ENCODE measurements around the gene GPS2.

GPS2 gene

DNA sequence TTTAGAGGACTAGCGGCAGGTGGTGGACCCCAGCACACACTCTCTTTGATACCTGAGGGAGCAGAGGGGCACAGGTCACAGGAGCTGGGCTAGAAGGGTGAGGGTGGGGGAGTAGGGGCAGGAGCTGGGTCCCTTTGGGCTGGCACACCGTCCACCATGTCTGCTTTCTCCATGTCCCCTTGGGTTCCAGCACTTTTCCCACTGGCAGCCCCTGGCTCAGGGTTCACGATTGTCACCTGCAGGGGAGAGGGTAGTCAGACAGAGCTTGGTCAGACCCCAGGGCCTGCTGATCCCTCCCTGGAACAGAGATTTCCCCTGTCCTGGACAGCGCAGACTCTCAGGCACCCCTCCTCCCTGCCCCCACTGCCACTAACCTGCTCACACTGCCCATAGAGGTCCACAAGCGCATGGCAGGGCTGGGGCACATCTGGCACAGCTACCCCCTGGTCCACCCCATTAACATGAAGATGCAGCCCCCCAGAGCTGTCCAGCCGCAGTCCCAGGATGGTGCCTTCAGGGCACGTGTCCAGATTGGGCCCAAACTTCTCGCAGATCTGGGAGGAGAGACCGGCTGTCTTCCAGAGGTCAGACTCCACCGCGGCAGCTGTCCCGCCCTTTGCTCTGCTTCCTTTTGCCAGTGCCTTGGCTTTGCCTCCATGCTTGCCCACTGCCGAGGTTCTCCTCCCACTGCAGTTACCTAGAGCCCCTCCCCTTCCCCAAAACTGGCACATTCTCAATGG is 3.1 kb upstream of the GPS2 start:
- DNase-seq (ENCODE audit: low spot score) (no peak), FAIRE-seq (no peak)

DNA sequence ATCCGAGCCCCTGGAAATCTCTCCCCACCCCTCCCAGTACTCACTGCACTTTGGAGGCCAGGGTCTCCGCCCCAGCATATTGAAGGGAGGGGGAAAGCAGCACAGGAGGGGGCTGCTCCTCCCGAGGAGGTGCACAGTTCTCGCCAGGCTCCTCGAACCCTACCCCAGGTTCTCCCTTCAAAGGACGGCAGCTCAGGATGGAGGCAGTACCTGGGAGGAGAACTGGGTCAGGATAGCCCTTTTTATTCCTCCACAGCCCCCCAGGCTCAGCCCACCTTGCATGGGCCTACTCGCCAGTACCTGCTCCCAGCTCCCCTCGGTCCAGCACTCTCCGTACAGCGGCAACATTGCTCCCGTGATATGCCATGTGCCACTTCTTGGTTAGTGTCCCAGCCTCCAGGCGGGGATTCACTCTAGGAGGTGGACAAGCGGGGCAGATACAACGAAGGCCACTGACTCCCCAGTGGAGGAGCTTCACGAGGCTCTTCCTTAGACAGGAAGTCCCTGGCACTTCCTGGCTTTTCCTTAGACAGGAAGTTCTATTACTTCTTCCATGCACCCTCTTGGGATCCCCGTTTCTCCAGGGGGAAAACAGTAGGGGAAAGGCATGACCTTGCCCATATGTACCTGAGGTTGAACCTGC is 2.1 kb upstream of the GPS2 start:
- DNase-seq (ENCODE audit: low spot score): no peak
- FAIRE-seq: no peak

DNA sequence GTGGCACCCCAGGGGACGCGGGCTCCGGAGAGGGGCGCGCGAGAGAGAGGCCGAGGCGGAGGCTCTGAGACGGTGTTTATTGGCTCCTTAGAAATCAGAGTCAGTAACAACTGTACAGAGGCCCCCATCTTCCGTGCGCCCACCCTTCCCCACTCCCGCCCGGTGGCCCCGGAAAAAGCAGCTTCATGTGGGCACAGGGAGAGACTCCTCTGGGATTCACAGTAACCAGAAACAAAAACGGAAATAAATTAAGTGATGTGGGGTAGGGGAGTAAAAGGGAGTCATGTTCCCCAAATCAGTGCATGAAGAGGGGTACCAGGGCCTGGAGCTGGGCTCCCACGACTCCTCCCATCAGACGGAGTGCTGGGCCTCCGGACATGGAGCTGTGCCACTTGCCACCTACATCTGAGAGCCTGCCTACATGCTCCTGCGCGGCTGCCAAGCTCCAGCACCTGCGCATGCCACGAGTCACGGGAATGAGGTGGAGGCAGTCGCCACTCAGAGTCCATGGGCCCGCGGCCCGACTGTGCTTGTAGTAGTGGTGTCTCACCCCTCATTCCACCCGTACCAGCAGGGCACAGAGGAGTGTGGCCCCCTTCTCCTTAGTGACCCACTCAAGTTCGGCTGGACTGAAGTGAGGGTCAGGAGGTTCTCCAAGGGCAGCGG is 543 bp upstream of the GPS2 start:
- DNase-seq (ENCODE audit: low spot score) (no peak), FAIRE-seq (no peak)

DNA sequence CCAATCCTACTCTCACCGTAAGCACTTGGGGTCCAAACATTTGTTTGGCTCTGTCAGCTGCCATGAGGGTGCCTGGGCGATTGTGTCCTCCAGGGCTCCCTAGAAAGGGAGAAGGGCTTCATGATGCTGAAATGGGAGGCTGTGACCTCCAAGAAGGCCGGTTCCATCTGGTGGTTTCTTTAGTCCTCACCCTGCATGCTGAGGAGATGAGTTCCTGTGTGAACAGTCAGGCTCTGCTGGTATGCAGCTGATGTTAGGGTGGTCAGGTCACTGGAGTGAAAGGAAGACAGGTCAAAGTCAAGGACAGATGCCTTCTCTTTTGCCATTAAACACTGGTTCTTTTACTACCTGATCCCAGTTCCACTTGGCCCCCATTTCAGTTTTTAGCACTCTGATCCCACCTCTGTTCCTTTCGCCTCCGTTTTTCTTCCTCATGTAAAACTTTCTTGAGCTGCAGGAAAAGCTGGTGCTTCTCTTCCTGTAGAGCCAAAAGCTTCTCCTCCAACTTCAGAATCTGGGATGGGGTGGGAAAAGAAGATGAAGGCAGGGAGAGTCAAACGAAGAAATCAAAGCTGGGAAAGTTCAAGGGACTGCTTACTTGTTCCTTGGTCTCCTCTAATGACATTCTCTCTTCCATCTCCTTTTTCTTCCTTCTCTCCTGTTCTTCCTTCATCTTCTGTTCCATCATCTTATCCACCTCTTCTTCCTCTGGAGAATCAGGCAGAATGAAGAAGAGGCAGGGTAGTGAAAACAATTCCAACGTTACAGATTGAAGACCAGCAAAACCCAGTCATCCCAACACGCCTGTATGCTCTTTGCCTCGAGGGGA is 1.1 kb downstream of the GPS2 start:
- FAIRE-seq: no peak
- DNase-seq (ENCODE audit: low spot score): no peak

DNA sequence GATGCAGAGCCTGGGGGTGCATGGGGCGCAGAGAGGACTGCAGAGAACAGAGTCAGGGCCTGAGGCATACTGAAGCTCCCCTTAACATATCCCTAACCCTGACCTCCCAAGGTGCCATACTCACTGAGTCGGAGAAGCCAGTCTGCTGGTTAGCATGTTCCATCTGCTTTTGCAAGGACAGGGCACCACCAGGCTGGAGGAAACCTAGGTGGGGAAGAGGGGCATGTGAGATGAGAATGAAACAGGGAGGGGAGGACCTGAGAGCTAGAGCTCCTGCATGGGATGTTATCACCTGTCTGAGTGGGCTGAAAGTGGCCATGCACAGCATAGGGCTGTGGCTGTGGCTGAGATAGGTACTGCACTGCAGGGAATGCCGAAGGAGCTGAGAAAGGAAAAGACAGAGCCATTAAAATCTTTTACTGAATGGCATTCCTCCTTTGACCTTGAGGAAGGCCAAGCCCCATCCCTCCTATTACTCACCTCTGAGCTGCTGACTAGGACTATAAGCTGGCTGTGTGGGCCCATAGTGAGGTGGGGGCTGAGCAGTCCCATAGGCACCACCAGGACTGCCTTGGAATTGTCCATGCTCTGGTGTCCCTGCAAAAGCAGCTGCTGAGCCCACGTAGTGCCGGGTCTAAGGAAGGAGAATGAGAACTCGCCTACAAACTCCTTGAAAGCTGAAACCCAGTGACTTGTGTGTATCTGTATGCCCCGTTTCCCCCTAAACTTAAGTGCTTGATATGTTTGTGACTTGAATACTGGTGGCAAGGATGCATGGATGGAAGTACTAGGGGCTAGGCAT is 1.9 kb downstream of the GPS2 start:
- no peak for DNase-seq (ENCODE audit: low spot score)
- no peak for FAIRE-seq

DNA sequence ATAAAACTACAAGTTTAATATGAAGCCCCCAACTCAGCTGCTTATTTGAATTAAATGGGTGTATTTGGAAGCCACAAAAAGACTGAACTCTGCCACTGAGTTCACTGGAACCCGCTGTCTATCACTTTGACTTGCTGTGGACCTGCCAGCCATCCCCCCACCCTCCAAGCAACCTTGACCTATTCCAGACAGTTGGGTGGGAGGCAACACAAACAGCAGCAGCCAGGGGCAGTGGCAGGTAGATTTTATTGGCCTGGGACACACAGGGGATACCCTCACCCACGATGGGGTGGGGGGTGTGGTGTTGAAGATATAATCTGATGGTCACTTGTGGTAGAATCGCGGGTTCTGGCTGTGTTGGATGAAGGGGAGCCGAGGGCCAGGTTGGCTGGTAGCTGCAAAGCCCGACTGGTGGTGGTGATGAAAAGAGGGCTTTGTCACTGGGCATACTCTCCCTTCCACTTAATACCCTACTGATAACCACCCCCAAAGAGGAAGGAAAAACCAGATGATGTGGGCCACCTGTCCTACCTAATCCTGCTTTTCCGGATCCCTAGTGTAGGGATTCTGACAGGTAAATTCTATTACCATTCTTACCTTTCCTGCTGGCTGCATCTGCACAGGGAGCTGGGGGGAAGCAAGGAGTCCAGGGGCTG is 2.6 kb downstream of the GPS2 start:
- FAIRE-seq (no peak), DNase-seq (ENCODE audit: low spot score) (no peak)

DNA sequence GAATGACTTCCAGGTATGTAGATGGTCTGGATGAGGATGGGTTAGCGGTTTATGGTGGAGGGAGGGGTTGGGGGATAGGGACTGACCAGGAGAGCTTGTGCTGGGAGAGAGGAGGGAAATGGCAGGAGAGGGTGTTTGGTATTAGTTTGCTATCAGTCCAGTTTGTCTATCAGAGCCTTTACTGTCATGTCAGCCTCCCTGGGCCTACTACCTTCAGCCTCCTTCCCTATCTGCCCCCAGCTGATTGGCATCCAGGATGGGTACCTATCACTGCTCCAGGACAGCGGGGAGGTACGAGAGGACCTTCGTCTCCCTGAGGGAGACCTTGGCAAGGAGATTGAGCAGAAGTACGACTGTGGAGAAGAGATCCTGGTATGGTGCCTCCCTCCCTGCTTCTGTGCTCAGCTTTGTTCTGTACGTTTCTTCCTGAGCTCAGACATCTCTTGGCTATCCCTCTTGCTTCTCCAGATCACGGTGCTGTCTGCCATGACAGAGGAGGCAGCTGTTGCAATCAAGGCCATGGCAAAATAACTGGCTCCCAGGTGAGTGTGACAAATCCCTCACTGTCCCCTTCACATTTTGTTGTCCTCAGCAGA is 4.0 kb downstream of the GPS2 start:
- no peak for FAIRE-seq
- DNase-seq (ENCODE audit: low spot score): no peak

DNA sequence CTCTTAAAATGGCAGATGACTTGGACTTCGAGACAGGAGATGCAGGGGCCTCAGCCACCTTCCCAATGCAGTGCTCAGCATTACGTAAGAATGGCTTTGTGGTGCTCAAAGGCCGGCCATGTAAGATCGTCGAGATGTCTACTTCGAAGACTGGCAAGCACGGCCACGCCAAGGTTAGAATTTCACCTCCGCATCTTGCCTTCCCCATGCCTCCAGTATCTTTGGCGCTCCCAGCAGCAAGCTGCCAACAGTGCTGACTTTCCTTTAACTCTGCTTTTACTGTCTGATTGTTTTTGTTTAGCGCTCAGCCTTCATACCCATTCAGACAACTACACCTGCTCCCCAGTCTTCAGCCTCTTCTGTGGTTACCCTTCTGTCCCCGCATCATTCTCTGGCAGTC is 5.5 kb downstream of the GPS2 start:
- no peak for FAIRE-seq
- no peak for DNase-seq (ENCODE audit: low spot score)

DNA sequence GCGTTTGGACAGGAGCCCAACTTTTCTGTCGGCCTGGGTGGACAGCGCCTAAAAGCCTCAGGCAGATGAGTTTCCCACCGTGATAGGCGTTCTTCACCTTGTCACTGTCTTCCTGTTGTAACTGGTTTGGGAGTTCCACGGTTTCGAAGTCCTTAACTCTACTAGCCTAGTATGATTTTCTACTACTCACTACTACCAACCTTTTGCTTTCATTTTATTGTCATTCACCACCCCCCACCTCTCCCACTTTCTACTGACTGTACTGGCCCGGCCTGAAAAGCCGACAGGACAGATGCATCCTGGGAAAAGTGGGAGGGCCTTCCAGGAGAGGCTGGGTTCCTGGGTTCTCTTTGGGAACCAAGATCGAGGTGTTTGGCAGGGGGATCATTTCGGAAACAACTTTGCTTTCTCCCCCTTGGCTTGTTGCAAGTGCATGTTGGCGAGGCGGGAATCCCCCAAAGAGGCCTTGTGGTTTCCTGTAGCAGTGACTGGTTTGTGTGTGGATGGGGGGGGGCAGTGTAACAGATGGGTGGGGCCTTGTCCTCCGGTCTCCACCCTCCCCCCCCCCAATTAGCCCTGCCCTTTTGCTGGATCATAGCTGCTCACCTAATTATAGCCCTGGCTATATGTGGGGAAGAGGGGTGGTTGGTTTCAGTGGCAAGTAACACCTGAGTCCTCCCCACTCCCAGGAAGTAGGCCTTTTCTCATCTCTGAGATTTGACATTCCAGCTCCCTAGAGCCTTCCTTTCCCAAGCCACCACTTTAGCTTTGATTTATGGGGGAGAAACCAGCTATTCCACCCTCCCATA is 6.3 kb downstream of the GPS2 start:
- FAIRE-seq: no peak
- peak; percentile 67 for DNase-seq (ENCODE audit: low spot score)

DNA sequence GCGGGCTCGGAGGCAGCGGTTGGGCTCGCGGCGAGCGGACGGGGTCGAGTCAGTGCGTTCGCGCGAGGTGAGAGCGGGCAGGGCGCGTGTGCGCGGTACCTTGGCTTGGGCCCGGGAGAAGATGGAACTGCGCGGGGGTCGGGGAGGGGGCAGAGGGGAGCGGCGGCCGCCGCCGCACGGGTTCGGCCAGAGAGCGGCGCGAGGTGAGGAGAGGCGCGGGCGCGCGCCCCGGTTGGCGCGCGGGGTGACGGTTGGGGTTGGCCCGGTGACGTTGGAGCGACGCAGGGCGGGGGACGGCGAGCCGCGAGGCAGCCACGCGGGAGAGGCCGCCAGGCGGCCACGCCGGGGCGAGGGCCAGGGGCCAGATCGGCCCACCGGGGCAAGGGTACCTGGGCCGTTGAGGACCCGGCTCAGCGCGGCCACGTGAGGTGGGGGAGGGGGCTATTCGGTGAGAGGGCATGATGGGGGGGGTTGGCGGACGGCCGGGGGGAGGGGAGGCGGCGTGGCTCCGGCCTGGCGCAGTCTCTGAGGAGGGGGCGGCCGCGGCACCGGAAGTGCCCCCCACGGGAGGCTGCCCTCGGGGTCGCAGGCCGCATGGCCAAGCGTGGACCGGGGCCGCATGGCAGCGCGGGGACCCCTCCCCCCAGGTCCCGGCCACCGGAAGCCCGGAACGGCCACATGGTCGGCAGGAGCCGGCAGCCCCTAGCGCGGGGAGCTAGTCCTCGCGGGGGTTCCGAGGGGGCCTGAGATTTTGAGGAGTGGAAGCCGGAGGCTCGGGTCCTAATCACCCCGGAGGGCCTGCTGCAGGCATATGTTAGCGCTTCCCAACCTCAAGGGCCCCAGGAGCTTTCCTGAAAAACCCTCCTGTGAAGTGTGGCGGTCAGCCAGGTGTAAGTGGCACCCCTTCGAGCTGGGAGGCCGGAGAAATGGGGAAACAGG is 7.2 kb downstream of the GPS2 start:
- DNase-seq (ENCODE audit: low spot score) (peak; percentile 26), FAIRE-seq (no peak)

DNA sequence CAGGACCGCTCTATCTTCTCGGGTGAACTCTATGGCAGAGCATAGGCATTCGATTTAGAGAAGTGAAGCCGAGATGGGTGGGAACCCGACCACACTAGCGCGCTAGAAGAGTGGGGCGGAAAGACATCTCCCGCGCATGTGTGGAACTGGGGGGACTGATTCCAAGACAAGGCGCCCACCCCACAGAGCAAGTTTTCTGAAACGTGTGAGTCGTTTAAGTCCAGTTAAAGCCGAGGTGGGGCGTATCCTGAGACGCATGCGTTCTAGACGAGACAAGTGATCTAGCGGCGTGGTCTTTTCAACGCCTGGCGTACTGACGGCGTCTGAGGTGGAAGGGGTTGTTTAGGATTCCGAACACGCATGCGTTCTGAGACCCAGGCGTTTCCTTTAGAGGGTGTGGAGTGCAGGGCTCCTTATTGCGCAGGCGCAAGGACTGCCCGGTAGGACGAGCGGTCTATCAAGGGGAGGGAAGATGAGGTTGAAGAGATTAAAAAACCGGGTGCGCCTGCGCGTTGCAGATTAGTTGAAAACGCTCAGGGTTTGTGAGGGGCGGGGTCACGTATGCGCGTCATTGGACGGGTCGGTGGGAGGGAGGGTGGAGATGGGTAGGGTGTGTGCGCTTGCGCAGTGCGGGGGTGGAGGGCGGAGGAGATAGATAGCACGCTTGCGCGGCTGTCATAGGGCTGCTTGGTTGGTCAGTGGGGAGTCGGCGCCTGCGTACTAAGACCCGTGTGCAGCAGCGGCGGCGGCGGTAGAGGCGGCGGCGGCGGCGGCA is 8.1 kb downstream of the GPS2 start, which contains the start of gene EIF5A:
TSS of gene EIF5A (plus strand) at position 718 of the 775 bp plus-strand sequence. CDS start 2,008 bp downstream, outside the sequence.
- peak; percentile 93 for FAIRE-seq

DNA sequence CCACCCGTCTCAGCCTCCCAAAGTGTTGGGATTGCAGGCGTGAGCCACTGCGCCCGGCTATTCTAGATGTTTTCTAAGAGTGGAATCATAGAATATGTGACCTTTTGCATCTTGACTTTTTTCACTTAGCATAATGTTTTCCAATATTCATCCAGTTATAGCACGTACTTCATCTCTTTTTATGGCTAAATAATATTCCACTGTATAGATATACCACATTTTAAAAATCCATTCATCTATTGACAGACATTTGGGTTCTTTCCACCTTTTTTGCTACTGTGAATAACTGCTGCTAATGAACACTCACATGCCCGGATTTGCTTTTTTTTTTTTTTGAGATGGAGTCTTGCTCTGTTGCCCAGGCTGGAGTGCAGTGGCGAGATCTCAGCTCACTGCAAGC is 11.0 kb downstream of the GPS2 start:
- FAIRE-seq (no peak), DNase-seq (ENCODE audit: low spot score) (no peak)

More for the DNA sequence above, 8.1 kb downstream of the GPS2 start, which contains the start of gene EIF5A:
- DNase-seq (ENCODE audit: low spot score): peak; percentile 94

DNA sequence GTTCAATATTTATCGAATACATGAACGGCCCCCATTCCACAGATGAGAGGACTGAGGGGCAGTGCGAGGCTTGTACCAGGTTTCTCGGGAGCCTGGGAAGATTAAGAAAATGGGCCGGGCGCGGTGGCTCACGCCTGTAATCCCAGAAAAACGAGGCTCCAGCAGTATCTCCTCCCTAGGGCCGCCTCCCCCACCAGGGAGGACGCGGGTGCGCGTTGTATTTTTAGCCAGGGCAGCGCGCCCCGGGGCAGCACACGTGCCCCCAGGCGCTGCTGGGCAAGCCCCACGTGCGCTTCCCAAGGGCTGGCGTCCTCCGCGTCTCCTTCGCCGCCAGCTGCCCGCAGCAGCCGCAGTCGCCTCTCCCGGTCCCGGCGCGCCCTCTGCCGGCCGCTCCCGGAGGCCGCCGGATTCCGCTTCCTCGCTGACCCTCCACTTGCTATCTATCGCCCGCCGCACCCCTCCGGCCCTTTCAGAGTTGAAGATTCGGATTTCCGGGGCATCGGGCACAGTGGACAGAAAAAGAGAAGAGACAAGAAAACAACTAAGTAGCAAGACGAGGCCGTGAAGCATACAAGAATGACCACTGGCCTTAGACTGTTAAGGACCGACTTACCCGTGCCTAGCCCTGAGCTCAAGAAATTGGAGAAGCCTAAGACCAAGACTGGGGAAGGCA is 18.8 kb downstream of the GPS2 start:
- no peak for FAIRE-seq
- peak; percentile 80 for DNase-seq (ENCODE audit: low spot score)

DNA sequence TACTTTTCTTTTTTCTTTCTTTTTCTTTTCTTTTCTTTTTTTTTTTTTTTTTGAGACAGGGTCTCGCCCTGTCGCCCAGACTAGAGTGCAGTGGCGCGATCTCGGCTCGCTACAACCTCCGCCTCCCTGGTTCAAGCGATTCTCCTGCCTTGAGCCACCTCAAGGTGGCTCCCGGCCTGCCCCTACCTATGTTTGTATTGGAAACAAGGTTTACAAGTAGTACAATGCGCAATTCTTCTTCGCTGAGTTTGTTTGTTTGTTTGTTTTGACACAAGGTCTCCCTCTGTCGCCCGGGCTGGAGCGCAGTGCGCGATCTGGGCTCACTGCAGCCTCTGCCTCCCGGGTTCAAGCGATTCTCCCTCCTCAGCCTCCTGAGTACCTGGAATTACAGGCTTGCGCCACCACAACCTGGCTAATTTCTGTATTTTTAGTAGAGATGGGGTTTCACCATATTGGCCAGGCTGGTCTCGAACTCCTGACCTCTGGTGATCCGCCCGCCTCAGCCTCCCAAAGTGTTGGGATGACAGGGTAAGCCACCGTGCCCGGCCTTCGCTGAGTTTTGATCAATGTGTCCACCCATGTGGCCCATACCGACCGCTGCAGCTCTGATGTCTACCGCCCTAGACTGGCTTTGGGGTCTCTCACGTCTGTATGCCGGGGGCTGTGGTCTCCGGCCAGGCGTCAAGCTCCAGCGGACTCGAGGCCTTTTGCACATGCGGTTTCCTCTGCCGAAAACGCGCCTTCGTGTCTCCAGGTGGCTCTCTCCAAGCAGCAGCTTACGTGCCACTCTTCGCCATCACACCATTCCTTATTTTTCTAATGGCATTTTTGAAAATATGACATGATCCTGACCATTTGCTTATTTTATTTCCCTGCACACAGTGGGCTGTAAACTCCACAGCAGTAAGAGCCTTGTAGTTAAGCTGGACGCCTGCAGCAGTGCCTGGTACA is 19.7 kb downstream of the GPS2 start:
- no peak for DNase-seq (ENCODE audit: low spot score)
- no peak for FAIRE-seq

DNA sequence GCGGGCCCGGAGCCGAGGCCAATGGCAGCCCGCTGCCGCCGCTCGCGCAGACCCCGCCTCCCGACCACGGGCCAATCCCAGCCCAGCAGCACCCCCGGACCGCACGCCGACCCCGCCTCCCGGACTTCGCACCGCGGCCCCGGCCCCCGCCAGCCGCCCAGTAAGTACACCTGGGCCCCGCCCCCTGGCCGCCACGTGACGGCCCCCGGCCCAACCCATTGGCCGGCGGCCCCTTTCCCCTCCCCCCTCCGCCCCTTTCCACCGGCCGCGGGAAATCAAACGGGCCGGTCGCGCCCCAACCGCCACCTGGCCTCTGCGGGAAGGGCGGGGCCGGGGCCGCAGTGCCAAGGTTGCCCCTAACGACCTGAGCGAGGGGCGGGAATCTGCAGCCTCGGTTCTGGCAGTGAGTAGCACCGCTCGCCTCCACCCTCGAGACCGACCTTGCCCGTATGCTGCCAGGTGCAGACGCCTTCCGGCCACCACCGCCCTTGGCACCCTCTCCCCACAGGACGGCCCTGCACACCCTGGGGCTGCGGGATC is 20.5 kb downstream of the GPS2 start, which contains the start of gene YBX2:
TSS of gene YBX2 (minus strand) at position 26 of the 540 bp plus-strand sequence. CDS start 139 bp downstream, outside the sequence.
- DNase-seq (ENCODE audit: low spot score) (peak; percentile 83), FAIRE-seq (no peak)
